Endothelial cell of umbilical vein (primary cell): ENCODE data around the gene SHISA5.

Experiments
- EZH2 ChIP-seq: IDR thresholded peaks from 2 replicates; pipeline ENCODE4 v1.6.1; 2012; ENCODE audit warnings: borderline replicate concordance, low read depth, mild to moderate bottlenecking, moderate library complexity, low read length, inconsistent platforms; ENCODE audit not compliant: severe bottlenecking
- FOS ChIP-seq: IDR thresholded peaks from 2 replicates; pipeline ENCODE4 v1.6.1; 2011; ENCODE audit warnings: mild to moderate bottlenecking, low read length, moderate library complexity, borderline replicate concordance; ENCODE audit not compliant: insufficient read depth
- JUN ChIP-seq: IDR thresholded peaks from 2 replicates; pipeline ENCODE4 v1.6.1; 2011; ENCODE audit warnings: borderline replicate concordance, low read depth; ENCODE audit not compliant: insufficient read length, insufficient read depth
- MYC ChIP-seq: IDR thresholded peaks from one replicate; pipeline ENCODE4 v1.6.1; 2011; ENCODE audit warnings: mild to moderate bottlenecking, low read depth, low read length
- POLR2A ChIP-seq: IDR thresholded peaks from 2 replicates; pipeline ENCODE4 v1.6.1; 2012; ENCODE audit warnings: low read depth, mild to moderate bottlenecking, control low read depth, low read length
- POLR2AphosphoS5 ChIP-seq: IDR thresholded peaks from 2 replicates; pipeline ENCODE4 v1.6.1; 2012; ENCODE audit warnings: low read depth, mild to moderate bottlenecking, control low read depth, low read length, moderate library complexity; ENCODE audit not compliant: insufficient read depth
- TF ChIP-seq, protein P1 (sequence below), 2 donors: IDR thresholded peaks; 1 replicate in 1 of 2; 2 replicates in 1 of 2; pipeline ENCODE4 v1.5.1; 2011; ENCODE audit warnings: low read length in 2 of 2, mild to moderate bottlenecking in 2 of 2, moderate library complexity in 2 of 2, control low read depth in 1 of 2, inconsistent platforms in 1 of 2, low read depth in 1 of 2; ENCODE audit not compliant: insufficient read depth in 1 of 2; ENCODE audit errors: extremely low read depth in 1 of 2
- TF ChIP-seq, protein P2 (sequence below): IDR thresholded peaks from 2 replicates; pipeline ENCODE4 v1.6.1; 2011; ENCODE audit not compliant: insufficient read depth, insufficient read length

DNA sequence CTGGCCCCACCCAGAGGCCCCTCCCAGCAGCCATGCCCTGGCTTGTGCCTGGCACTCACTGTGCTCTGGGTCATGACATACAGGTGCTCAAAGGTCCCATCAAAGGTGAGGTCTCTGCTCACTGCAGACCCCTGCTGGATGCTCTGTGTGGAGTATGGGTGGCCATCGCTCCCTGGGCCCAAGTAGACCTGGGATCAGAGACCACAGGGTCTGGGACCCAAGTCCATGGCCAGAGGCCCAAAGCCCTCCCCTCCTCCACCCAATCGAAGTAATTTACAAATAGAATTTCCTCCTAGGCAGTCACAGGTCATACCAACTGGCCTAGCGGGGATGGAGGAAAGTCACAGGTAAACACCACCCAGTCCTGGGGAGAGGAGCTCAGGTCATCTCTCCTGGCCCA is 81.7 kb downstream of the SHISA5 start:
- TF ChIP-seq, protein P1, sequence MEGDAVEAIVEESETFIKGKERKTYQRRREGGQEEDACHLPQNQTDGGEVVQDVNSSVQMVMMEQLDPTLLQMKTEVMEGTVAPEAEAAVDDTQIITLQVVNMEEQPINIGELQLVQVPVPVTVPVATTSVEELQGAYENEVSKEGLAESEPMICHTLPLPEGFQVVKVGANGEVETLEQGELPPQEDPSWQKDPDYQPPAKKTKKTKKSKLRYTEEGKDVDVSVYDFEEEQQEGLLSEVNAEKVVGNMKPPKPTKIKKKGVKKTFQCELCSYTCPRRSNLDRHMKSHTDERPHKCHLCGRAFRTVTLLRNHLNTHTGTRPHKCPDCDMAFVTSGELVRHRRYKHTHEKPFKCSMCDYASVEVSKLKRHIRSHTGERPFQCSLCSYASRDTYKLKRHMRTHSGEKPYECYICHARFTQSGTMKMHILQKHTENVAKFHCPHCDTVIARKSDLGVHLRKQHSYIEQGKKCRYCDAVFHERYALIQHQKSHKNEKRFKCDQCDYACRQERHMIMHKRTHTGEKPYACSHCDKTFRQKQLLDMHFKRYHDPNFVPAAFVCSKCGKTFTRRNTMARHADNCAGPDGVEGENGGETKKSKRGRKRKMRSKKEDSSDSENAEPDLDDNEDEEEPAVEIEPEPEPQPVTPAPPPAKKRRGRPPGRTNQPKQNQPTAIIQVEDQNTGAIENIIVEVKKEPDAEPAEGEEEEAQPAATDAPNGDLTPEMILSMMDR (IDR thresholded peaks at IDR 0.05; ENCODE audit: extremely low read depth in 1 of 2, insufficient read depth in 1 of 2, low read depth in 1 of 2, low read length in 2 of 2): no peak
- no peak for TF ChIP-seq EZH2
- TF ChIP-seq, protein P2, sequence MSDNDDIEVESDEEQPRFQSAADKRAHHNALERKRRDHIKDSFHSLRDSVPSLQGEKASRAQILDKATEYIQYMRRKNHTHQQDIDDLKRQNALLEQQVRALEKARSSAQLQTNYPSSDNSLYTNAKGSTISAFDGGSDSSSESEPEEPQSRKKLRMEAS: no peak
- no peak for TF ChIP-seq POLR2A
- TF ChIP-seq JUN: no peak
- TF ChIP-seq POLR2AphosphoS5: no peak
- no peak for TF ChIP-seq MYC
- no peak for TF ChIP-seq FOS
